AG20443 (cell line): Measurements from ENCODE around the gene ARHGEF7.

ENCODE experiments used
- DNase-seq: peaks from one replicate; pipeline ENCODE4 v3.0.0; 2012; ENCODE audit warnings: low spot score, mixed read lengths

ARHGEF7 gene

DNA sequence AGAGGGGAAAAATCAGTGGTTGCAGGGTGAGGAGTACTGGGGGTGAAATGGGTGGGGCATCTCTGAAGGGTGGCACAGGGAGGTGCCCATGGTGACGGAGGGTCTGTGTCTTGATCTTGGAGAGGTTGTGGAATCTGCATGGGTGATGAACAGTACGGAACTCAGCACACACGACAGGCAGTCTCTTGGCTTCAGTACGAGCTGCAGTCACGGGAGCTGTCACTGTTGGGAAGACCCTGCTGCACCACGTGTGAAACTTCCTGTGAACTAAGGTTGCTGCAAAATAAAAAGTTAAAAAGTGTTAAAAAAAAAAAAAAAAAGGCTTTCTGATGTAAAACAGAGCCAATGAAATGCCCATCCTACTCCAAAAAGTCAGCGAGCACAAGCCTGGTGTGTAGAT is 239.7 kb downstream of the ARHGEF7 start:
- no peak for DNase-seq
